Measurements from ENCODE around the gene TUBGCP6.

DNA sequence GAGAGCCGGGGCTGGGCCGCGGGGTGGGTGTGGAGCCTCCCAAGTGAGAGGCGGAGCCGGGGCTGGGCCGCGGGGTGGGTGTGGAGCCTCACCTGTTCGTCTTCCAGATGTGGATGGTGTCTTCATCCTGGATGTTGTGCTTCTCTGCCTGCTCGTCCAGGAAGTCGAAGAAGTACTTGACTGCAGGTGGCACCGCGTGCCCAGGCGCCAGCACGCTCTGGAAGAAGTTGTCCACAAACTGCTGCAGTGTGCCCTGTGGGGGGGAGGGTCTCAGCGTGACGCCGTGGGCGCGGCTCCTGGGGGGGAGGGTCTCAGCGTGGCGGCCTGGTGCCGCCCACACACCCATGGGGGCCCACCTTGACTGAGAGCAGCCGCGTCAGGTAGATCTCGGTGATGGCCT, 32.9 kb upstream of the TUBGCP6 start:
- TF ChIP-seq CTCF (IDR thresholded peaks at IDR 0.05; ENCODE audit: poor library complexity, severe bottlenecking) (no peak), RAD21 (conservative IDR thresholded peaks at IDR 0.05) (no peak), TAF1 (IDR thresholded peaks at IDR 0.05; ENCODE audit: low read depth) (no peak), POLR2AphosphoS5 (IDR thresholded peaks at IDR 0.05) (no peak), EP300 (conservative IDR thresholded peaks at IDR 0.05; ENCODE audit: poor library complexity, severe bottlenecking) (no peak)
- TF ChIP-seq, protein P1, sequence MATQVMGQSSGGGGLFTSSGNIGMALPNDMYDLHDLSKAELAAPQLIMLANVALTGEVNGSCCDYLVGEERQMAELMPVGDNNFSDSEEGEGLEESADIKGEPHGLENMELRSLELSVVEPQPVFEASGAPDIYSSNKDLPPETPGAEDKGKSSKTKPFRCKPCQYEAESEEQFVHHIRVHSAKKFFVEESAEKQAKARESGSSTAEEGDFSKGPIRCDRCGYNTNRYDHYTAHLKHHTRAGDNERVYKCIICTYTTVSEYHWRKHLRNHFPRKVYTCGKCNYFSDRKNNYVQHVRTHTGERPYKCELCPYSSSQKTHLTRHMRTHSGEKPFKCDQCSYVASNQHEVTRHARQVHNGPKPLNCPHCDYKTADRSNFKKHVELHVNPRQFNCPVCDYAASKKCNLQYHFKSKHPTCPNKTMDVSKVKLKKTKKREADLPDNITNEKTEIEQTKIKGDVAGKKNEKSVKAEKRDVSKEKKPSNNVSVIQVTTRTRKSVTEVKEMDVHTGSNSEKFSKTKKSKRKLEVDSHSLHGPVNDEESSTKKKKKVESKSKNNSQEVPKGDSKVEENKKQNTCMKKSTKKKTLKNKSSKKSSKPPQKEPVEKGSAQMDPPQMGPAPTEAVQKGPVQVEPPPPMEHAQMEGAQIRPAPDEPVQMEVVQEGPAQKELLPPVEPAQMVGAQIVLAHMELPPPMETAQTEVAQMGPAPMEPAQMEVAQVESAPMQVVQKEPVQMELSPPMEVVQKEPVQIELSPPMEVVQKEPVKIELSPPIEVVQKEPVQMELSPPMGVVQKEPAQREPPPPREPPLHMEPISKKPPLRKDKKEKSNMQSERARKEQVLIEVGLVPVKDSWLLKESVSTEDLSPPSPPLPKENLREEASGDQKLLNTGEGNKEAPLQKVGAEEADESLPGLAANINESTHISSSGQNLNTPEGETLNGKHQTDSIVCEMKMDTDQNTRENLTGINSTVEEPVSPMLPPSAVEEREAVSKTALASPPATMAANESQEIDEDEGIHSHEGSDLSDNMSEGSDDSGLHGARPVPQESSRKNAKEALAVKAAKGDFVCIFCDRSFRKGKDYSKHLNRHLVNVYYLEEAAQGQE (IDR thresholded peaks at IDR 0.05; ENCODE audit: borderline replicate concordance): no peak

Data from neural cell (in vitro differentiated cells).